ENCODE measurements around the gene UNC5C. TPM values are rescaled to one million over a fixed set of nuclear protein-coding genes. Genes with fewer than 3 reads are reported as not detected.

UNC5C gene
- total RNA-seq, 1 experiment from 2014 or later: not detected

- no TSS peak for BruUV-seq (replicated peaks)
- H3K36me3 Mint-ChIP-seq (ENCODE audit: insufficient read depth, unreplicated experiment): no peaks in the 10 kb centered on the region
- ChIA-PET POLR2A (no interaction called here), CTCF (no interaction called here)
- no peak for TF ChIP-seq CTCF (IDR thresholded peaks at IDR 0.05; ENCODE audit: insufficient read depth in 1 of 2, low read depth in 1 of 2, low read length in 1 of 2, severe bottlenecking in 1 of 2, unreplicated experiment in 1 of 2)
- no peak overlapping the region for H3K4me3 Mint-ChIP-seq (ENCODE audit: unreplicated experiment)
- H3K27ac Mint-ChIP-seq (ENCODE audit: unreplicated experiment): no peak overlapping the region
- Histone ChIP-seq H3K9me3 (no peaks in the 10 kb centered on the region), H3K4me3 (ENCODE audit: low read depth, low read length) (no peak overlapping the region), H3K36me3 (ENCODE audit: control insufficient read depth, insufficient read depth, low read length) (no peaks in the 10 kb centered on the region), H3K27me3 (replicated peaks; ENCODE audit: control insufficient read depth, insufficient read depth, low read length) (no peaks in the 10 kb centered on the region), H3K4me1 (no peaks in the 10 kb centered on the region; the same call in 1 of the 2 replicates)
- no peak for DNase-seq
- intact Hi-C loops (cut with micrococcal nuclease; ENCODE audit: unreplicated experiment): loop anchor here (2.0 kb wide), 1 partner anchor 18 kb away; no protein-coding TSS in a partner anchor
- peaks cover 4% of the 10 kb centered on the region for H3K4me1 Mint-ChIP-seq (ENCODE audit: low read depth, unreplicated experiment)
- H3K9me3 Mint-ChIP-seq (ENCODE audit: unreplicated experiment): peaks cover 10% of the 10 kb centered on the region
- no peaks in the 10 kb centered on the region for H3K27me3 Mint-ChIP-seq (ENCODE audit: insufficient read depth, unreplicated experiment)
These were observed 120.3 kb downstream of the UNC5C start for GRCh38 chr4:95428291-95429070.

GRCh38 chr4:95426455-95426854, 122.3 kb downstream of the UNC5C start:
- BruUV-seq (replicated peaks): no TSS peak
- Mint-ChIP-seq H3K9me3 (ENCODE audit: unreplicated experiment) (peaks cover 21% of the 10 kb centered on the region), H3K4me3 (ENCODE audit: unreplicated experiment) (no peak overlapping the region), H3K27ac (ENCODE audit: unreplicated experiment) (no peak overlapping the region), H3K36me3 (ENCODE audit: insufficient read depth, unreplicated experiment) (no peaks in the 10 kb centered on the region), H3K27me3 (ENCODE audit: insufficient read depth, unreplicated experiment) (no peaks in the 10 kb centered on the region), H3K4me1 (ENCODE audit: low read depth, unreplicated experiment) (no peaks in the 10 kb centered on the region)
- CTCF ChIA-PET: no interaction called here
- no peak for DNase-seq
- Histone ChIP-seq H3K36me3 (ENCODE audit: control insufficient read depth, insufficient read depth, low read length) (no peaks in the 10 kb centered on the region), H3K4me1 (no peaks in the 10 kb centered on the region), H3K4me3 (ENCODE audit: low read depth, low read length) (no peak overlapping the region), H3K27me3 (replicated peaks; ENCODE audit: control insufficient read depth, insufficient read depth, low read length) (no peaks in the 10 kb centered on the region), H3K9me3 (no peaks in the 10 kb centered on the region)
- intact Hi-C loops (cut with micrococcal nuclease; ENCODE audit: unreplicated experiment): no loop called here
- no peak for TF ChIP-seq CTCF (IDR thresholded peaks at IDR 0.05; ENCODE audit: insufficient read depth in 1 of 2, low read depth in 1 of 2, low read length in 1 of 2, severe bottlenecking in 1 of 2, unreplicated experiment in 1 of 2)
- POLR2A ChIA-PET: no interaction called here

GRCh38 chr4:95422436-95422835, 126.3 kb downstream of the UNC5C start:
- Mint-ChIP-seq H3K9me3 (ENCODE audit: unreplicated experiment) (peaks cover 11% of the 10 kb centered on the region), H3K36me3 (ENCODE audit: insufficient read depth, unreplicated experiment) (no peaks in the 10 kb centered on the region), H3K27me3 (ENCODE audit: insufficient read depth, unreplicated experiment) (no peaks in the 10 kb centered on the region), H3K4me3 (ENCODE audit: unreplicated experiment) (no peak overlapping the region), H3K27ac (ENCODE audit: unreplicated experiment) (no peak overlapping the region), H3K4me1 (ENCODE audit: low read depth, unreplicated experiment) (no peaks in the 10 kb centered on the region)
- no peaks in the 10 kb centered on the region for H3K4me1 ChIP-seq
- no peaks in the 10 kb centered on the region for H3K9me3 ChIP-seq
- H3K27me3 ChIP-seq (replicated peaks; ENCODE audit: control insufficient read depth, insufficient read depth, low read length): no peaks in the 10 kb centered on the region
- CTCF ChIA-PET: no interaction called here
- DNase-seq: no peak
- intact Hi-C loops (cut with micrococcal nuclease; ENCODE audit: unreplicated experiment): no loop called here
- BruUV-seq (replicated peaks): no TSS peak
- no peak overlapping the region for H3K4me3 ChIP-seq (ENCODE audit: low read depth, low read length)
- H3K36me3 ChIP-seq (ENCODE audit: control insufficient read depth, insufficient read depth, low read length): no peaks in the 10 kb centered on the region
- POLR2A ChIA-PET: no interaction called here
- TF ChIP-seq CTCF (IDR thresholded peaks at IDR 0.05; ENCODE audit: insufficient read depth in 1 of 2, low read depth in 1 of 2, low read length in 1 of 2, severe bottlenecking in 1 of 2, unreplicated experiment in 1 of 2): no peak
